ENCODE results near the gene CCDC12.

CCDC12 gene

DNA sequence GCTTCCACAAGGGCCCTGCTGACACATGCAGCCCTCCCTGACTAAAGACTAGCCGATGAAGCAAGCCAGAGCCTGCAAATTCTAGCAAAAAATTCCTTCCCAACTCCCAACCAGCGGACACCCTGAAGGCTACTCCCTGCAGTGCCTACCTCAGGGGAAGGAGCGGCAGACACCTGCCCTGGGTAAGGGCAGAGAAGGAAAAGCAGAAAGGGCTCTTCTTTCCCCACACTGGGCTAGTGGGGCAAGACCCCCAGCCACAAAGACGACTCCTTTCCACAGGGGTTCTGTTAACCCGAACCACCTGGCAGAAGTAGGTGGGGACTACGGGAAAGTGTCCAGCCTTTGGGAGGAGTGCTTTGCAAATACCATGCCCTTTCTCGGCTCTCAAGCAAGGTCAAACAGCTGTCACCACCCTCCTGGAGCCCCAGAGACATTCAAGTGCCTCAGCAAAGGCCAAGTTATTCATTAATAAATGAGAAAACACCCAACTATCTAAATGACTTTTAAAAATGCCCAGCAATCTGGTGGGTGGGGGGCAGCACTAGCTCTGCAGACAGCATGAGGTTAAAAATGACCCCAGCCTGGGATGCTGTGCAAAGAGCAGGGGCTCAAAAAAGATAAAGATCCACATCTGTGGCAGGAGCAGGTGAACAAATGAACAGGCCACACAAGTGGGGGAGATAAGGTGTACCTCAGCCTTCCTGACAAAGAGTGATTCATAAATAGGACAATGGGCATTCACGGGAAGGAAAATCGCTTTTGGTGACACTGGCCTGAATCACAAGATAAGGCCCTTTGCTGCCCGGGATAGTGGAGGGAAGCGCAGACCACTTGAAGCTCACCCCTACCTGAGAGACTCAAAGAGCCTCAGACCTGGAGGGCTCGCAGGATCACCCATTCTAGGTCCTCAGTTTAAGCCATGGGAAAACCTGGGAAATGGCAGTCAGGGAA, 33.0 kb downstream of the CCDC12 start:
- H3K4me2 ChIP-seq (ENCODE audit: low read depth, low read length, poor library complexity, severe bottlenecking): no peak overlapping the region
- H4K20me1 ChIP-seq (ENCODE audit: low read depth, low read length): peaks cover 15% of the 10 kb centered on the region; the same call in 1 of the 2 replicates

DNA sequence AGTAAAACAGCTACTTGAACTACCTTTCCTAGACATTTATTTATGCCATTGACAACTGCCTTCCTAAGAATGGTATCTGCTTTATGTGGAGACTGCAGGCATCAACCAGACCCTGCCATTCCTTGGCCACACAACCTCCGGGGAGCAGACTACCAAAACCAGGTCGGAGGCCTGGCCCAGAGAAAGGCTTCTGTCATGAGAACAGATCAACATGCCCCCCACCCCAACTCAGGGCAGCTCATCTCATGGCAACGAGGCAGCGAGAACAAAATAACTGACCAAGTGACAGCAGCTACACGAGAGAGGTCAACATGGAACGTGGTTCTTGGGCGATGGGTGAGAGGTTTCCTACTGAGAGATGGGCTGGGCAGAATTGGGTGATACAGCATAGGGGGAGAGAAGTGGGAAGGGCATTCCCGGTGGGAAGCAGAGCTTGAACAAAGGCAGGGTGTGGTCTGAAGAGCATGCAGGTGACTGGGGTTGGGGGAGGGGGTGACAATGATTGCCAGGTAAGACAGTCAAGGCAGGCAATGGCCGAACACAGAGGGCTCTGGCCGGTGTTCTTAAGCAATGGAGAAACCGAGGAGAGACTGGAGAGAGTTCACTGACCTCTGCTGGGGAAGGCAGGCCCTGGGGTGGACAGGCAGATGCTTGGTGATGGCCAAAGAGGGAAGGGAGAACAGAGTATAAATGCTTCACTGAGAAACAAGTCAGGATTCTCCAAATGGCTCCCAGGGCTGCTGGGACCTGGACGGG, 33.9 kb downstream of the CCDC12 start:
- peaks cover 88% of the 10 kb centered on the region for H3K79me2 ChIP-seq (ENCODE audit: insufficient read depth, low read length)
- peaks cover 12% of the 10 kb centered on the region; the same call in 1 of the 2 replicates for H4K20me1 ChIP-seq (ENCODE audit: low read depth, low read length)
- H3F3A ChIP-seq (ENCODE audit: insufficient read depth): no peaks in the 10 kb centered on the region
- H3K4me3 ChIP-seq (ENCODE audit: insufficient read depth, low read length, poor library complexity, severe bottlenecking): no peak overlapping the region
- no peak overlapping the region for H2AFZ ChIP-seq (ENCODE audit: low read depth, low read length, severe bottlenecking)
- no peak overlapping the region for H3K27ac ChIP-seq (ENCODE audit: low read depth, low read length)
- H3K9me2 ChIP-seq (replicated peaks; ENCODE audit: insufficient read depth, low read length): no peaks in the 10 kb centered on the region
- H3K9ac ChIP-seq (ENCODE audit: low read length): no peak overlapping the region
- TF ChIP-seq, protein P1, sequence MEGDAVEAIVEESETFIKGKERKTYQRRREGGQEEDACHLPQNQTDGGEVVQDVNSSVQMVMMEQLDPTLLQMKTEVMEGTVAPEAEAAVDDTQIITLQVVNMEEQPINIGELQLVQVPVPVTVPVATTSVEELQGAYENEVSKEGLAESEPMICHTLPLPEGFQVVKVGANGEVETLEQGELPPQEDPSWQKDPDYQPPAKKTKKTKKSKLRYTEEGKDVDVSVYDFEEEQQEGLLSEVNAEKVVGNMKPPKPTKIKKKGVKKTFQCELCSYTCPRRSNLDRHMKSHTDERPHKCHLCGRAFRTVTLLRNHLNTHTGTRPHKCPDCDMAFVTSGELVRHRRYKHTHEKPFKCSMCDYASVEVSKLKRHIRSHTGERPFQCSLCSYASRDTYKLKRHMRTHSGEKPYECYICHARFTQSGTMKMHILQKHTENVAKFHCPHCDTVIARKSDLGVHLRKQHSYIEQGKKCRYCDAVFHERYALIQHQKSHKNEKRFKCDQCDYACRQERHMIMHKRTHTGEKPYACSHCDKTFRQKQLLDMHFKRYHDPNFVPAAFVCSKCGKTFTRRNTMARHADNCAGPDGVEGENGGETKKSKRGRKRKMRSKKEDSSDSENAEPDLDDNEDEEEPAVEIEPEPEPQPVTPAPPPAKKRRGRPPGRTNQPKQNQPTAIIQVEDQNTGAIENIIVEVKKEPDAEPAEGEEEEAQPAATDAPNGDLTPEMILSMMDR (IDR thresholded peaks at IDR 0.05; ENCODE audit: insufficient read depth, low read length, poor library complexity, severe bottlenecking): no peak
- TF ChIP-seq EZH2phosphoT487 (conservative IDR thresholded peaks at IDR 0.05; ENCODE audit: low read length): no peak
- H3K27me3 ChIP-seq (ENCODE audit: low read length): no peaks in the 10 kb centered on the region
- no peak overlapping the region for H3K4me2 ChIP-seq (ENCODE audit: low read depth, low read length, poor library complexity, severe bottlenecking)
- H3K9me3 ChIP-seq (ENCODE audit: insufficient read depth, low read length): no peaks in the 10 kb centered on the region
- H3K36me3 ChIP-seq (ENCODE audit: low read length): no peaks in the 10 kb centered on the region

More for the DNA sequence above, 33.0 kb downstream of the CCDC12 start:
- no peaks in the 10 kb centered on the region for H3K9me2 ChIP-seq (replicated peaks; ENCODE audit: insufficient read depth, low read length)
- H2AFZ ChIP-seq (ENCODE audit: low read depth, low read length, severe bottlenecking): no peak overlapping the region
- no peaks in the 10 kb centered on the region for H3K36me3 ChIP-seq (ENCODE audit: low read length)
- H3K9ac ChIP-seq (ENCODE audit: low read length): no peak overlapping the region
- no peaks in the 10 kb centered on the region for H3K27me3 ChIP-seq (ENCODE audit: low read length)
- H3K4me3 ChIP-seq (ENCODE audit: insufficient read depth, low read length, poor library complexity, severe bottlenecking): no peak overlapping the region
- H3K79me2 ChIP-seq (ENCODE audit: insufficient read depth, low read length): peaks cover 94% of the 10 kb centered on the region
- TF ChIP-seq EZH2phosphoT487 (conservative IDR thresholded peaks at IDR 0.05; ENCODE audit: low read length): no peak
- TF ChIP-seq, protein P1 (IDR thresholded peaks at IDR 0.05; ENCODE audit: insufficient read depth, low read length, poor library complexity, severe bottlenecking): no peak
- H3F3A ChIP-seq (ENCODE audit: insufficient read depth): no peaks in the 10 kb centered on the region
- no peak overlapping the region for H3K27ac ChIP-seq (ENCODE audit: low read depth, low read length)
- no peaks in the 10 kb centered on the region for H3K9me3 ChIP-seq (ENCODE audit: insufficient read depth, low read length)

DNA sequence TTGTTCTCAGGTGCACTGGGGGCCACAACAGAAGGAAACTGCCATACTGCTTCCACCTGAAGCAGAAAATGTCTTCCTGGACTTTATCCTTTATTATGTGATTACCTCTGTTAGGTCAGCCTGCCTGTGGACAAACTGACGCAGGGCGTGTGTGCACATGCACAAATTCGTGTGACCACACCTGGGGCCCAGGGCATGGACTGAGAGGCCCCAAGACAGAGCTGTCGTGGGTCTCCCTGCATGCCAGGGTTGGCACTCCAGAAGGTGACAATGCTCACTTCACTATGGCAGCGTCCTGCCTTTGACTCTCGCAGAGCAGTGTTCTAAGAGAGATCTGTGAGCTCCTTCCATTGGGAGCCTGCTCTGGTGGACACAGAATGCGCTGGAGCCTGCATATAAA, 34.5 kb downstream of the CCDC12 start:
- peaks cover 6% of the 10 kb centered on the region; the same call in 1 of the 2 replicates for H4K20me1 ChIP-seq (ENCODE audit: low read depth, low read length)
- no peak overlapping the region for H3K27ac ChIP-seq (ENCODE audit: low read depth, low read length)
- TF ChIP-seq, protein P1 (IDR thresholded peaks at IDR 0.05; ENCODE audit: insufficient read depth, low read length, poor library complexity, severe bottlenecking): no peak
- TF ChIP-seq EZH2phosphoT487 (conservative IDR thresholded peaks at IDR 0.05; ENCODE audit: low read length): no peak
- no peak overlapping the region for H3K9ac ChIP-seq (ENCODE audit: low read length)
- no peaks in the 10 kb centered on the region for H3K36me3 ChIP-seq (ENCODE audit: low read length)
- H3K79me2 ChIP-seq (ENCODE audit: insufficient read depth, low read length): peaks cover 88% of the 10 kb centered on the region
- no peaks in the 10 kb centered on the region for H3K9me2 ChIP-seq (replicated peaks; ENCODE audit: insufficient read depth, low read length)
- no peak overlapping the region for H3K4me2 ChIP-seq (ENCODE audit: low read depth, low read length, poor library complexity, severe bottlenecking)
- H3K9me3 ChIP-seq (ENCODE audit: insufficient read depth, low read length): no peaks in the 10 kb centered on the region
- H3F3A ChIP-seq (ENCODE audit: insufficient read depth): no peaks in the 10 kb centered on the region
- no peaks in the 10 kb centered on the region for H3K27me3 ChIP-seq (ENCODE audit: low read length)
- no peak overlapping the region for H2AFZ ChIP-seq (ENCODE audit: low read depth, low read length, severe bottlenecking)
- no peak overlapping the region for H3K4me3 ChIP-seq (ENCODE audit: insufficient read depth, low read length, poor library complexity, severe bottlenecking)

Measured in SU-DHL-6 (cell line).